ENCODE measurements around the gene GET3. TPM values are rescaled to one million over a fixed set of nuclear protein-coding genes. Genes with fewer than 3 reads are reported as not detected.

Gene GET3
- total RNA-seq, 1 experiment from 2014 or later, result 69.9 TPM

DNA sequence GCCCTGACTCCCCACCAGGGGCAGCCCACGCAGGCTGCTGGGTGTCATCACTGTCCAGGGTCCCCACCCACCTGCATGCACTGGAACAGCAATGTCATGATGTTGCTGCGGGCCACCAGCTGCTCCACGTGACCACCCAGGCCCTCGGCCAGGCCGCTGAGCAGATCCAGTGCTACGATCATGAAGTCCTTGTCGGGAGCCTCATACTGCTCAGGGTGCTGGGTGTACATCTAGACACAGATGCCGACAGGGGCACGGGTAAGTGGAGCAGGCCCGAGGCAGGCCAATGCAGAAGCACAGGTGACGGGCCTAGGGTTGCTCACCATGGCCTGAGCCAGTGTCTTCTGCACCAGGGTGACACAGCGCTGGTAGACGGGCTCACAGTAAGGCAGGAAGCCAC lies 32.1 kb upstream of the GET3 start:
- intact Hi-C loops (cut with micrococcal nuclease; ENCODE audit: unreplicated experiment) (no loop called here), in situ Hi-C loops (cut with HindIII; ENCODE audit: low pct_unique_long_range_greater_than_20kb, low sequenced_read_pairs) (no loop called here)
- H3K27ac ChIP-seq (ENCODE audit: low read length), result no peak overlapping the region
- ATAC-seq (no peak), DNase-seq (ENCODE audit: low read depth, low spot score) (no peak)
- no peaks in the 10 kb centered on the region for H3K9me3 ChIP-seq (ENCODE audit: control insufficient read depth, insufficient read depth, low read depth, low read length)
- BruUV-seq (replicated peaks), result no TSS peak
- no peaks in the 10 kb centered on the region for H3K4me1 ChIP-seq (ENCODE audit: control insufficient read depth, insufficient read depth, low read length)
- H3K4me3 ChIP-seq (ENCODE audit: low read depth in 2 of 2, low read length in 2 of 2), result no peak overlapping the region
- no peaks in the 10 kb centered on the region for H3K27me3 ChIP-seq (ENCODE audit: control insufficient read depth, insufficient read depth, low read length)
- CTCF ChIA-PET, result no interaction called here
- peaks cover 8% of the 10 kb centered on the region; the same call in 1 of the 2 replicates for H3K36me3 ChIP-seq (ENCODE audit: control insufficient read depth, insufficient read depth, low read length)
- no peak for TF ChIP-seq SIN3A (IDR thresholded peaks at IDR 0.05; ENCODE audit: borderline replicate concordance, insufficient read depth, low read depth, low read length)
- TF ChIP-seq, protein P1, sequence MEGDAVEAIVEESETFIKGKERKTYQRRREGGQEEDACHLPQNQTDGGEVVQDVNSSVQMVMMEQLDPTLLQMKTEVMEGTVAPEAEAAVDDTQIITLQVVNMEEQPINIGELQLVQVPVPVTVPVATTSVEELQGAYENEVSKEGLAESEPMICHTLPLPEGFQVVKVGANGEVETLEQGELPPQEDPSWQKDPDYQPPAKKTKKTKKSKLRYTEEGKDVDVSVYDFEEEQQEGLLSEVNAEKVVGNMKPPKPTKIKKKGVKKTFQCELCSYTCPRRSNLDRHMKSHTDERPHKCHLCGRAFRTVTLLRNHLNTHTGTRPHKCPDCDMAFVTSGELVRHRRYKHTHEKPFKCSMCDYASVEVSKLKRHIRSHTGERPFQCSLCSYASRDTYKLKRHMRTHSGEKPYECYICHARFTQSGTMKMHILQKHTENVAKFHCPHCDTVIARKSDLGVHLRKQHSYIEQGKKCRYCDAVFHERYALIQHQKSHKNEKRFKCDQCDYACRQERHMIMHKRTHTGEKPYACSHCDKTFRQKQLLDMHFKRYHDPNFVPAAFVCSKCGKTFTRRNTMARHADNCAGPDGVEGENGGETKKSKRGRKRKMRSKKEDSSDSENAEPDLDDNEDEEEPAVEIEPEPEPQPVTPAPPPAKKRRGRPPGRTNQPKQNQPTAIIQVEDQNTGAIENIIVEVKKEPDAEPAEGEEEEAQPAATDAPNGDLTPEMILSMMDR (IDR thresholded peaks at IDR 0.05), result no peak
- POLR2A ChIA-PET, result no interaction called here

DNA sequence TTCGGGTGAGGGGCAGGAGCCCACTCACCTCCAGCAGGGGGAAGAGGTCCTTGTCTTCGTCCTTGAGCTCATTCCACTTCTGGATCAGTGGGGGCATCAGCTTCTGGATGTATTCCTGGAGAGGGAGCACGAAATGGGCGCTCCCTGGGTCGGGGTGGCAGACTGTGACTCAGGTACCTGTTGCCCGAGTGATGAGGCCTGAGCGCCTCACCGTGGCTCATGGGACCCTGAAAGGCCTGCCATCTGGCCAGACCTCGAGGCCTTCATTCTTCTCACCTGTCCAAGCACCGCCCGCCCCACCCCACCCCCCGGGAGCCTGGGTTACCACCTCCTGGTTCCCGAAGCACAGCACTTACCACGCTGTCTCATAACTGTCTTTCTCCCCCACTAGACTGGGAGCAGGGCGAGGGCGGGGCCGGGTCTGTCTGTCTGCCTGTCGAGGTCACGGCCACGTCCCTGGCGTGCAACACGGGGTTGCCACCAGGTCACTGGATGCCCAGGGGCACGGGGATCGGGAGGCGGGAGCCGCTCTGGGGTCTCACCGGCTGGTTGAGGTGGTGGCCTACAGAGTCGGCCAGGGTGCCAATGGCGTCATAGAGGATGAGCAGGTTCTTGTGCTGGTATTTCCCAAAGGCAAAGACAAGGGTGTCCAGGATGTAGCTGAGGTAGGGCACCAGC lies 31.5 kb upstream of the GET3 start:
- Histone ChIP-seq H3K36me3 (ENCODE audit: control insufficient read depth, insufficient read depth, low read length) (peaks cover 12% of the 10 kb centered on the region), H3K27me3 (ENCODE audit: control insufficient read depth, insufficient read depth, low read length) (no peaks in the 10 kb centered on the region), H3K4me1 (ENCODE audit: control insufficient read depth, insufficient read depth, low read length) (no peaks in the 10 kb centered on the region), H3K9me3 (ENCODE audit: control insufficient read depth, insufficient read depth, low read depth, low read length) (no peaks in the 10 kb centered on the region), H3K4me3 (ENCODE audit: low read depth in 2 of 2, low read length in 2 of 2) (no peak overlapping the region), H3K27ac (ENCODE audit: low read length) (no peak overlapping the region)
- no peak for TF ChIP-seq TCF7L2 (IDR thresholded peaks at IDR 0.05; ENCODE audit: low read depth, low read length)
- TF ChIP-seq POLR2AphosphoS5 (IDR thresholded peaks at IDR 0.05; ENCODE audit: low read depth, low read length), result no peak
- TF ChIP-seq, protein P2, sequence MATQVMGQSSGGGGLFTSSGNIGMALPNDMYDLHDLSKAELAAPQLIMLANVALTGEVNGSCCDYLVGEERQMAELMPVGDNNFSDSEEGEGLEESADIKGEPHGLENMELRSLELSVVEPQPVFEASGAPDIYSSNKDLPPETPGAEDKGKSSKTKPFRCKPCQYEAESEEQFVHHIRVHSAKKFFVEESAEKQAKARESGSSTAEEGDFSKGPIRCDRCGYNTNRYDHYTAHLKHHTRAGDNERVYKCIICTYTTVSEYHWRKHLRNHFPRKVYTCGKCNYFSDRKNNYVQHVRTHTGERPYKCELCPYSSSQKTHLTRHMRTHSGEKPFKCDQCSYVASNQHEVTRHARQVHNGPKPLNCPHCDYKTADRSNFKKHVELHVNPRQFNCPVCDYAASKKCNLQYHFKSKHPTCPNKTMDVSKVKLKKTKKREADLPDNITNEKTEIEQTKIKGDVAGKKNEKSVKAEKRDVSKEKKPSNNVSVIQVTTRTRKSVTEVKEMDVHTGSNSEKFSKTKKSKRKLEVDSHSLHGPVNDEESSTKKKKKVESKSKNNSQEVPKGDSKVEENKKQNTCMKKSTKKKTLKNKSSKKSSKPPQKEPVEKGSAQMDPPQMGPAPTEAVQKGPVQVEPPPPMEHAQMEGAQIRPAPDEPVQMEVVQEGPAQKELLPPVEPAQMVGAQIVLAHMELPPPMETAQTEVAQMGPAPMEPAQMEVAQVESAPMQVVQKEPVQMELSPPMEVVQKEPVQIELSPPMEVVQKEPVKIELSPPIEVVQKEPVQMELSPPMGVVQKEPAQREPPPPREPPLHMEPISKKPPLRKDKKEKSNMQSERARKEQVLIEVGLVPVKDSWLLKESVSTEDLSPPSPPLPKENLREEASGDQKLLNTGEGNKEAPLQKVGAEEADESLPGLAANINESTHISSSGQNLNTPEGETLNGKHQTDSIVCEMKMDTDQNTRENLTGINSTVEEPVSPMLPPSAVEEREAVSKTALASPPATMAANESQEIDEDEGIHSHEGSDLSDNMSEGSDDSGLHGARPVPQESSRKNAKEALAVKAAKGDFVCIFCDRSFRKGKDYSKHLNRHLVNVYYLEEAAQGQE (IDR thresholded peaks at IDR 0.05; ENCODE audit: insufficient read depth in 1 of 2, low read depth in 2 of 2, low read length in 1 of 2), result no peak
- TF ChIP-seq, protein P1 (IDR thresholded peaks at IDR 0.05), result no peak
- no peak for TF ChIP-seq SIN3A (IDR thresholded peaks at IDR 0.05; ENCODE audit: borderline replicate concordance, insufficient read depth, low read depth, low read length)
- ChIA-PET POLR2A (no interaction called here), CTCF (no interaction called here)
- DNase-seq (ENCODE audit: low read depth, low spot score) (no peak), ATAC-seq (no peak; the same call in 1 of the 2 replicates)
- in situ Hi-C loops (cut with HindIII; ENCODE audit: low pct_unique_long_range_greater_than_20kb, low sequenced_read_pairs) (no loop called here), intact Hi-C loops (cut with micrococcal nuclease; ENCODE audit: unreplicated experiment) (no loop called here)
- BruUV-seq (replicated peaks), result no TSS peak

Data from Panc1 (cell line).